Measurements from ENCODE around the gene ICA1.
"Not testable (repeated sequence)": the region's sequence is repeated elsewhere in the genome, so short reads cannot be mapped to it uniquely, and the experiment has no call there.

The ICA1 gene

DNA sequence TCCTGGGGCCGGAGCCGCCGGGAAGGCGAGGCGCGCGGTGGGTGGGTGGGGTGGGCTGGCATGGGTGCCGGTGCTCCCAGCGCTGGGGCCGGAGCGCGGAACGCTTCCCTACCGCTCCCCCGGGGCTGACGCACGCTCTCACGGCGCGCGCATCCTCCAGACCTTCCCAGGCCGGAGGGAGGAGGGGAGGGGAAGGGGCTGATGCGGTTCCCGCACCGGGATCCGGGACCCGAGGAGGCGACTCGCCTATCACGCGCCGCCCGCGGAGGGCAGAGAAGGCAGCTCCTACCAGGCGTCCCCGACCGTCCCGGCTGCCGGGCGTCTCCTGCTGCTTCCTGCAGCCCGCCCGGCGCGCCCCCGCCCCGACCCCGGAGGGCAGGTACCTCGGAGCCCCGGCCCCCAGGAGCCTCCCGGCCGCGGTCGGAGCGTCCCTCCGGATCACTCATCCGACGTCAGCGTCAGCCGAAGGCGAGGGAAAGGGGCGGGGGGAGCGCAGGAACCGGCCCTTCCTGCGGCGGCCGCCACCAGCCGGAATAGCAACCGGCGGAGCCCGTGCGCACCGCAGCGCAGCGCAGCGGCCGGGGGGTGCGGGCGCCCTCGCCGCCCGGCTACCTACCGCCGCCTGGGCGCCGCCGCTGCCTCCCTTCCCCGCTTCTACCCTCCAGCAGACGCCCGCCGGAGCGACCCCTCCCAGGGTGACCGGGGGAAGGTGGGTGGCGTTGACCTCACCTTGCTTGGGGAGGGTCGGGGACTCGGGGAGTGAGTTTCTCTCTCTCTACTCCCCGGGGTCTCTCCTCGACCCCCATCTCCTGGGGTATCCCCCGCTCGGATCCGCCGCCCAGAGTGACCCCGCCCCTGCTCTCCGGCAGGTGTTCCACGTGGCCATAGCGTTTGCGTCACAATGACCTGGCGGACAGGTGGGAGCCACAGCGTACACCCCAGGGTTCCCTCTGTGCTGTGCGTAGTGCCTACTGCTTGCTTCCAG is at the start of gene ICA1:
Gene ICA1, minus strand, starts transcription at position 457 of the 985 bp plus-strand sequence. CDS start 26,241 bp downstream, outside the sequence.
- Histone ChIP-seq H3K36me3 (no peaks in the 10 kb centered on the region), H3K27ac (peak within 1 kb of the TSS; percentile 82), H3K4me3 (ENCODE audit: low read depth in 1 of 2, low read length in 1 of 2) (peak within 1 kb of the TSS; percentile 81), H3K9me3 (no peaks in the 10 kb centered on the region), H3K4me1 (ENCODE audit: control insufficient read depth in 1 of 2, insufficient read depth in 1 of 2, low read depth in 1 of 2, low read length in 1 of 2) (peaks cover 19 to 24% of the 10 kb centered on the region in 2 experiments), H3K27me3 (no peaks in the 10 kb centered on the region)
- TF ChIP-seq, protein P1, sequence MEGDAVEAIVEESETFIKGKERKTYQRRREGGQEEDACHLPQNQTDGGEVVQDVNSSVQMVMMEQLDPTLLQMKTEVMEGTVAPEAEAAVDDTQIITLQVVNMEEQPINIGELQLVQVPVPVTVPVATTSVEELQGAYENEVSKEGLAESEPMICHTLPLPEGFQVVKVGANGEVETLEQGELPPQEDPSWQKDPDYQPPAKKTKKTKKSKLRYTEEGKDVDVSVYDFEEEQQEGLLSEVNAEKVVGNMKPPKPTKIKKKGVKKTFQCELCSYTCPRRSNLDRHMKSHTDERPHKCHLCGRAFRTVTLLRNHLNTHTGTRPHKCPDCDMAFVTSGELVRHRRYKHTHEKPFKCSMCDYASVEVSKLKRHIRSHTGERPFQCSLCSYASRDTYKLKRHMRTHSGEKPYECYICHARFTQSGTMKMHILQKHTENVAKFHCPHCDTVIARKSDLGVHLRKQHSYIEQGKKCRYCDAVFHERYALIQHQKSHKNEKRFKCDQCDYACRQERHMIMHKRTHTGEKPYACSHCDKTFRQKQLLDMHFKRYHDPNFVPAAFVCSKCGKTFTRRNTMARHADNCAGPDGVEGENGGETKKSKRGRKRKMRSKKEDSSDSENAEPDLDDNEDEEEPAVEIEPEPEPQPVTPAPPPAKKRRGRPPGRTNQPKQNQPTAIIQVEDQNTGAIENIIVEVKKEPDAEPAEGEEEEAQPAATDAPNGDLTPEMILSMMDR (IDR thresholded peaks at IDR 0.05), result no peak

DNA sequence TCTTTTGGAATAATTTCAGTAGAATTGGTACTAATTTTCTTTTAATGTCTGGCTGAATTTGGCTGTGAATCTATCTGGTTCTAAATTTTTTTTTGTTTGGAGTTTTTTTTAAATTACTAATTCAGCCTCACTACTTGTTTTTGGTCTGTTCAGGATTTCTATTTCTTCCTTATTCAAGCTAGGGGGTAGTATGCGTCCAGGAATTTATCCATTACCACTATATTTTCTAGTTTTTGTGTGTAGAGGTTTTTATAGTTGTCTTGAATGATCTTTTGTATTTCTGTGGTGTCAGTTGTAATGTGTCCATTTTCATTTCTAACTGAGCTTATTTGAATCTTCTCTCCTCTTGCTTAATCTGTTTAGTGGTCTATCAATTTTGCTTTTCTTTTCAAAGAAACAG is 48.9 kb upstream of the ICA1 start:
- Histone ChIP-seq H3K27me3 (no peaks in the 10 kb centered on the region), H3K27ac (no peak overlapping the region), H3K4me1 (ENCODE audit: control insufficient read depth in 1 of 2, insufficient read depth in 1 of 2, low read depth in 1 of 2, low read length in 1 of 2) (no peaks in the 10 kb centered on the region), H3K36me3 (no peaks in the 10 kb centered on the region), H3K4me3 (ENCODE audit: low read depth in 1 of 2, low read length in 1 of 2) (no peak overlapping the region), H3K9me3 (peaks cover 2% of the 10 kb centered on the region)
- TF ChIP-seq, protein P1 (IDR thresholded peaks at IDR 0.05), result no peak

DNA sequence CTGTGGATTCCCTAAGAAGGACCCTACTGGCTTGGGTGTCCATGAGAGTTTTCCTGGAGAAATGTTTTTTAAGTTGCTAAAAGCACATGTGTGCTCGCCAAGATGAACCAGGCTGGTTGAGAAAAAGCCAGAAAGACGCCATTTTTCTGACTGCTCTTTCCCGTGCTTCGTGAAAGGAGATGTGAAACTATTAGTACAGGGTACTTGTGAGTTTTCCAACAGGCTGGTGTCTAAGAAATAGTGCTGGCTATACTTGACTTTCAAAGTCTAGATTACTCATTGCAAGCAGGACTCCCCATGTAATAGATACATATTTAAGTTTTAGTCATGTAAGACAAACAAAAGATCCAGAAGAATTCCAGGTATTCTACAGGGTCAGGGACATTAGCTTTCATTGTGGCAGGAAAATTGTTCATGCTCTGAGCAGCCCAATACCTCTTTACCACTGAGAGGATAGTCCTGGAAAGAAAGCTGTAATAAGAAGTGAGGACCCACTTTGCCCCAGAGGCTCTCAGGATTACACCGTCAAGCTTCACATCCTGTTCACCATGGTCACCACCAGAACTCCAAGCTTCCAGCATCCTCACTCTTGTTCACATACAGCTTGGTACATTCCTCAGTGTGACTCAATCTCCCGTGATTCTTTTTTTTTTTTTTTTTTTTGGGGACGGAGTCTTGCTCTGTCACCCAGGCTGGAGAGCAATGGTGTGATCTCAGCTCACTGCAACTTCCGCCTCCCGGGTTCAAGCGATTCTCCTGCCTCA is 43.8 kb upstream of the ICA1 start:
- Histone ChIP-seq H3K27me3 (no peaks in the 10 kb centered on the region), H3K27ac (no peak overlapping the region), H3K36me3 (no peaks in the 10 kb centered on the region), H3K4me1 (ENCODE audit: control insufficient read depth in 1 of 2, insufficient read depth in 1 of 2, low read depth in 1 of 2, low read length in 1 of 2) (no peaks in the 10 kb centered on the region), H3K9me3 (no peaks in the 10 kb centered on the region), H3K4me3 (ENCODE audit: low read depth in 1 of 2, low read length in 1 of 2) (no peak overlapping the region)
- TF ChIP-seq, protein P1 (IDR thresholded peaks at IDR 0.05), result no peak

DNA sequence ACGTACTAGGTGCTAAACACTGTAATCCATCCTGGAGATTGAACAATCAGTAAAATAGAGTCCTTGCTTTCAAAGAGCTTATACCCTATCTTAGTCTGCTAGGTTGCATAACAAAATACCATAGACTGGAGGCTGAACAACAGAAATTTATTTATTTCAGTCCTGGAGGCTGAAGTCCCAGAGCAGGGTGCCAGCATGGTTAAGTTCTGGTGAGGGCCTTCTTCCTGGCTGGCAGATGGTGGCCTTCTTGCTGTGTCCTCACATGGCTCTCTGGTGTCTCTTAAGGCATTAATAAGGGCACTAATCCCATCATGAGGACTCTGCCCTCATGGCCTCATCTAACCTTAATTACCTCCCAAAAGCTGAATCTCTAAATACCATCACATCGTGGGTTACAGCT is 43.1 kb upstream of the ICA1 start:
- Histone ChIP-seq H3K27ac (no peak overlapping the region), H3K9me3 (no peaks in the 10 kb centered on the region), H3K4me3 (ENCODE audit: low read depth in 1 of 2, low read length in 1 of 2) (no peak overlapping the region), H3K4me1 (ENCODE audit: control insufficient read depth in 1 of 2, insufficient read depth in 1 of 2, low read depth in 1 of 2, low read length in 1 of 2) (no peaks in the 10 kb centered on the region), H3K27me3 (no peaks in the 10 kb centered on the region), H3K36me3 (no peaks in the 10 kb centered on the region)
- TF ChIP-seq, protein P1 (IDR thresholded peaks at IDR 0.05), result no peak

DNA sequence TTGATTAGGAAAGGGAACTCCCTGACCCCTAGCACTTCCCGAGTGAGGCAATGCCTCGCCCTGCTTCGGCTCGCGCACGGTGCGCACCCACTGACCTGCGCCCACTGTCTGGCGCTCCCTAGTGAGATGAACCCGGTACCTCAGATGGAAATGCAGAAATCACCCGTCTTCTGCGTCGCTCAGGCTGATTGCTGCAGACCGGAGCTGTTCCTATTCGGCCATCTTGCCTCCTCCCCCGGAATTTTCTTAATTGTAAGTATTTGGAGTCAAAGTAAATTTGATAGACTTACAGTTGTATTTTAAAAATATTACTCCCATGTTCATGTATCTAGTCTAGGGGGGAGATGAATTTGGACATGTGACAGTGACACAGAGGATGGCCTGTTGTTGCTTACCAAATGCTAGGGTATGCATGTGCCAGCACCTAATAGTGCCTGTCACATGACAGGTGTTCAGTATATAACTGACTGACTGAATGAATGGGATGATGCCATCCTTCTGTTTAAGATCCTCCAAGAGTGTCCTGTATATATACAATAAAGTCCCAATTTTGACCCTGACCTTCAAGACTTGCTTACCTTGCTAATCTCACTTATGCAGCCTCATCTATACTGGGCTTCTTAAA is 42.0 kb upstream of the ICA1 start:
- TF ChIP-seq, protein P1 (IDR thresholded peaks at IDR 0.05), result no peak
- Histone ChIP-seq H3K27me3 (no peaks in the 10 kb centered on the region), H3K36me3 (no peaks in the 10 kb centered on the region), H3K4me3 (ENCODE audit: low read depth in 1 of 2, low read length in 1 of 2) (no peak overlapping the region), H3K27ac (no peak overlapping the region), H3K4me1 (ENCODE audit: control insufficient read depth in 1 of 2, insufficient read depth in 1 of 2, low read depth in 1 of 2, low read length in 1 of 2) (no peaks in the 10 kb centered on the region), H3K9me3 (no peaks in the 10 kb centered on the region)

DNA sequence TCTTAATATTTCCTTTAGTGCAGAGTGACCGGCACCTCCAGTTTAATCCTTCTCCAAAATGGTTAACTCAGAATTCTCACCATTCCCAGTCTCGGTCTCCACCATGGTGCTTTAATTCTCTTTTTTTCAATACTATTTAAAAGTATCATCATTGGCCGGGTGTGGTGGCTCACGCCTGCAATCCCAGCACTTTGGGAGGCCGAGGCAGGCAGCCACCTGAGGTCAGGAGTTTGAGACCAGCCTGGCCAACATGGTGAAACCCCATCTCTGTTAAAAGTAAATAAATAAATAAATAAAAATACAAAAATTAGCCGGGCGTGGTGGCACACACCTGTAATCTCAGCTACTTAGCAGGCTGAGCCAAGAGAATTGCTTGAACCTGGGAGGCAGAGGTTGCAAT is 35.1 kb upstream of the ICA1 start:
- H3K9me3 ChIP-seq; H3K36me3 ChIP-seq; H3K4me3 ChIP-seq (ENCODE audit: low read depth in 1 of 2, low read length in 1 of 2); H3K4me1 ChIP-seq (ENCODE audit: control insufficient read depth in 1 of 2, insufficient read depth in 1 of 2, low read depth in 1 of 2, low read length in 1 of 2); H3K27ac ChIP-seq; H3K27me3 ChIP-seq: not testable (repeated sequence)

All from neutrophil (primary cell).